GM12878 (cell line): Measurements from ENCODE around the gene NUP214. TPM values are rescaled to one million over a fixed set of nuclear protein-coding genes. Genes with fewer than 3 reads are reported as not detected.

Source experiments
- ATAC-seq: fragments of 200-7000 bp; cut with Tn5 transposase; 3 replicates; pipeline ENCODE4 v1.9.1; 2020; ENCODE audit warnings: mild to moderate bottlenecking, moderate library complexity
- BruUV-seq: library from RNA; stranded (reverse); fragments of 400-500 nt; replicated peaks from 2 replicates; lab custom pipeline; 2021; lab: Mats Ljungman, UMichigan
- CTCF ChIA-PET: fragments of 300-600 bp; sonication (Branson Sonifier 250); formaldehyde crosslinking; extraction: SDS; loops from one replicate; lab custom pipeline; 2021; ENCODE audit warnings: inconsistent platforms; lab: Yijun Ruan, JAX
- POLR2A ChIA-PET: fragments of 350-600 bp; formaldehyde crosslinking; extraction: SDS; loops from one replicate; lab custom pipeline; 2021; ENCODE audit warnings: inconsistent platforms; lab: Charles Lee
- RAD21 ChIA-PET: fragments of 300-600 bp; sonication (Branson Sonifier 250); formaldehyde crosslinking; loops from one replicate; lab custom pipeline; 2023; ENCODE audit warnings: antibody characterized with exemption; ENCODE audit not compliant: unreplicated experiment; lab: Charles Lee
- SMC1A ChIA-PET: fragments of 300-600 bp; sonication (Branson Sonifier 250); formaldehyde crosslinking; loops from one replicate; lab custom pipeline; 2023; ENCODE audit not compliant: unreplicated experiment, uncharacterized antibody; lab: Charles Lee
- DNase-seq: peaks from one replicate; pipeline ENCODE4 v3.0.0-alpha.2; 2011; ENCODE audit warnings: low read depth, low spot score
- FAIRE-seq: peaks from 3 replicates; lab custom pipeline; 2011; peaks lifted over from hg19 to GRCh38; lab: Jason Lieb, UNC
- H2AFZ ChIP-seq: 2 replicates; pipeline ENCODE4 v1.6.0; 2011; ENCODE audit warnings: low read depth, low read length, control low read depth; ENCODE audit not compliant: control insufficient read depth
- H3K27ac ChIP-seq: 2 replicates; pipeline ENCODE4 v1.5.1; 2011; ENCODE audit warnings: control low read depth; ENCODE audit not compliant: control insufficient read depth, insufficient read depth
- H3K27me3 ChIP-seq, 2 experiments: replicated peaks in 1 of 2; 2 replicates each; pipeline versions ENCODE4 v1.6.0 to v1.6.1; 2011; ENCODE audit warnings: low read length in 1 of 2; ENCODE audit not compliant: control insufficient read depth in 2 of 2, insufficient read depth in 2 of 2
- H3K36me3 ChIP-seq, 2 experiments: 2 replicates each; pipeline ENCODE4 v1.5.1; 2011; ENCODE audit warnings: low read length in 1 of 2; ENCODE audit not compliant: control insufficient read depth in 2 of 2, insufficient read depth in 2 of 2
- H3K4me1 ChIP-seq: 2 replicates; pipeline ENCODE4 v1.6.1; 2011; ENCODE audit warnings: mild to moderate bottlenecking, low read length, moderate library complexity, mixed read lengths; ENCODE audit not compliant: control insufficient read depth, insufficient read depth
- H3K4me2 ChIP-seq: 2 replicates; pipeline ENCODE4 v1.6.0; 2011; ENCODE audit warnings: control low read depth; ENCODE audit not compliant: control insufficient read depth, insufficient read depth
- H3K4me3 ChIP-seq: fragments of 200-600 bp; sonication (generic); 2 replicates; pipeline ENCODE4 v1.5.1; 2016
- H3K79me2 ChIP-seq: 2 replicates; pipeline ENCODE4 v1.6.0; 2011; ENCODE audit warnings: low read length; ENCODE audit not compliant: control insufficient read depth, insufficient read depth
- H3K9ac ChIP-seq: 2 replicates; pipeline ENCODE4 v1.8.0; 2011; ENCODE audit warnings: low read length, control low read depth, mixed read lengths; ENCODE audit not compliant: control insufficient read depth, insufficient read depth
- H3K9me3 ChIP-seq: replicated peaks from 3 replicates; pipeline ENCODE4 v1.5.1; 2011; ENCODE audit warnings: mild to moderate bottlenecking, low read length; ENCODE audit not compliant: control insufficient read depth, insufficient read depth
- H4K20me1 ChIP-seq: 2 replicates; pipeline ENCODE4 v1.6.0; 2011; ENCODE audit not compliant: control insufficient read depth, insufficient read depth
- EED ChIP-seq: sonication (generic); IDR thresholded peaks from 2 replicates; pipeline ENCODE4 v1.6.1; 2016; ENCODE audit warnings: antibody characterized with exemption, low read depth
- FOXM1 ChIP-seq: IDR thresholded peaks from 2 replicates; pipeline ENCODE4 v1.6.1; 2012; ENCODE audit warnings: low read depth, mild to moderate bottlenecking, inconsistent platforms, low read length, moderate library complexity
- LARP7 ChIP-seq: fragments of 450-650 bp; IDR thresholded peaks from 2 replicates; pipeline ENCODE4 v1.6.1; 2017; ENCODE audit warnings: mild to moderate bottlenecking
- MEF2B ChIP-seq: fragments of 450-650 bp; IDR thresholded peaks from 2 replicates; pipeline ENCODE4 v1.6.1; 2018; ENCODE audit warnings: mild to moderate bottlenecking, moderate library complexity; ENCODE audit not compliant: partially characterized antibody, poor library complexity, severe bottlenecking
- MTA3 ChIP-seq: IDR thresholded peaks from 2 replicates; pipeline ENCODE4 v1.6.1; 2012; ENCODE audit warnings: low read length, inconsistent platforms, borderline replicate concordance
- NR2C1 ChIP-seq: fragments of 450-650 bp; IDR thresholded peaks from 2 replicates; pipeline ENCODE4 v1.6.1; 2017; ENCODE audit warnings: antibody characterized with exemption, mild to moderate bottlenecking, moderate library complexity
- NRF1 ChIP-seq: conservative IDR thresholded peaks from 2 replicates; pipeline ENCODE4 v1.6.1; 2011; ENCODE audit warnings: mild to moderate bottlenecking, low read depth, low read length, improper control_type of control experiment
- RAD21 ChIP-seq: IDR thresholded peaks from 2 replicates; pipeline ENCODE4 v1.6.1; 2011; ENCODE audit warnings: mild to moderate bottlenecking, low read depth, low read length, moderate library complexity; ENCODE audit not compliant: insufficient read depth
- RCOR1 ChIP-seq: conservative IDR thresholded peaks from 2 replicates; pipeline ENCODE4 v1.6.1; 2012; ENCODE audit warnings: low read depth, low read length, improper control_type of control experiment
- ZZZ3 ChIP-seq: IDR thresholded peaks from 2 replicates; pipeline ENCODE4 v1.6.1; 2011; ENCODE audit warnings: low read depth; ENCODE audit not compliant: control insufficient read depth, insufficient read length
- WGBS: methylation state at CpG from one replicate; pipeline ENCODE4 v1.1.6; 2016; ENCODE audit warnings: low lambda C conversion rate; ENCODE audit not compliant: insufficient replicate concordance, insufficient coverage; ENCODE audit errors: missing lambda C conversion rate; 5-methylcytosine and 5-hydroxymethylcytosine counted together
- in situ Hi-C: fragments of 300-500 bp; cut with MboI; formaldehyde crosslinking; loops from 9 replicates; pipeline ENCODE4 v1.14.3; 2018; ENCODE audit warnings: mixed read lengths
- intact Hi-C: fragments of 100-400 bp; cut with micrococcal nuclease; formaldehyde crosslinking; loops from one replicate; pipeline ENCODE4 v1.14.2; 2022; ENCODE audit not compliant: unreplicated experiment
- polyA plus RNA-seq, 11 experiments: library from polyadenylated mRNA; depleted of rRNA in 4 of 11; unstranded in 6 of 11; stranded (reverse) in 5 of 11; fragments of >200 nt; fragmentation: Nextera tagmentation in 4 of 11; fragmentation: Illumina TruSeq in 1 of 11; extraction: Ambion mirVana in 4 of 11; extraction: Trizol in 1 of 11; gene quantifications; 1 replicate in 1 of 11; 2 replicates in 10 of 11; pipeline versions ENCODE4 v1.2.1 to v1.2.3, GENCODE V29; 2011 to 2016; ENCODE audit warnings: inconsistent platforms in 2 of 11, missing spikeins in 2 of 11, low read depth in 1 of 11
- total RNA-seq, 4 experiments: library from RNA; depleted of rRNA in 3 of 4; stranded (reverse); fragments of >200 nt in 3 of 4; fragmentation: Illumina TruSeq in 1 of 4; extraction: Trizol in 1 of 4; gene quantifications; 2 replicates each; pipeline versions ENCODE4 v1.2.1 to v1.2.3, GENCODE V29; 2013 to 2021
- TF ChIP-seq, protein P1 (sequence below): fragments of 450-650 bp; IDR thresholded peaks from 2 replicates; pipeline ENCODE4 v1.6.1; 2018; ENCODE audit warnings: mild to moderate bottlenecking, low read depth, moderate library complexity; ENCODE audit not compliant: partially characterized antibody

Gene NUP214
- total and polyA plus RNA-seq, 10 of the 15 experiments (the other 5 are each of a cell fraction or from before 2014, with no cell fraction given): 11.7 to 53.8 (median 17.6) TPM

GRCh38 chr9:131239161-131239975 lies 114.0 kb downstream of the NUP214 start:
- no peaks in the 10 kb centered on the region for H4K20me1 ChIP-seq
- TF ChIP-seq FOXM1 (no peak), LARP7 (no peak), NRF1 (no peak), ZZZ3 (no peak), MTA3 (no peak), NR2C1 (no peak), MEF2B (no peak), RCOR1 (no peak), RAD21 (no peak), EED (no peak)
- TF ChIP-seq, protein P1, sequence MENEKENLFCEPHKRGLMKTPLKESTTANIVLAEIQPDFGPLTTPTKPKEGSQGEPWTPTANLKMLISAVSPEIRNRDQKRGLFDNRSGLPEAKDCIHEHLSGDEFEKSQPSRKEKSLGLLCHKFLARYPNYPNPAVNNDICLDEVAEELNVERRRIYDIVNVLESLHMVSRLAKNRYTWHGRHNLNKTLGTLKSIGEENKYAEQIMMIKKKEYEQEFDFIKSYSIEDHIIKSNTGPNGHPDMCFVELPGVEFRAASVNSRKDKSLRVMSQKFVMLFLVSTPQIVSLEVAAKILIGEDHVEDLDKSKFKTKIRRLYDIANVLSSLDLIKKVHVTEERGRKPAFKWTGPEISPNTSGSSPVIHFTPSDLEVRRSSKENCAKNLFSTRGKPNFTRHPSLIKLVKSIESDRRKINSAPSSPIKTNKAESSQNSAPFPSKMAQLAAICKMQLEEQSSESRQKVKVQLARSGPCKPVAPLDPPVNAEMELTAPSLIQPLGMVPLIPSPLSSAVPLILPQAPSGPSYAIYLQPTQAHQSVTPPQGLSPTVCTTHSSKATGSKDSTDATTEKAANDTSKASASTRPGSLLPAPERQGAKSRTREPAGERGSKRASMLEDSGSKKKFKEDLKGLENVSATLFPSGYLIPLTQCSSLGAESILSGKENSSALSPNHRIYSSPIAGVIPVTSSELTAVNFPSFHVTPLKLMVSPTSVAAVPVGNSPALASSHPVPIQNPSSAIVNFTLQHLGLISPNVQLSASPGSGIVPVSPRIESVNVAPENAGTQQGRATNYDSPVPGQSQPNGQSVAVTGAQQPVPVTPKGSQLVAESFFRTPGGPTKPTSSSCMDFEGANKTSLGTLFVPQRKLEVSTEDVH: no peak
- no peaks in the 10 kb centered on the region for H3K27me3 ChIP-seq
- intact Hi-C loops: loop anchor here (2.0 to 5.0 kb wide), 2 partner anchors 13 to 98 kb away; no protein-coding TSS in a partner anchor
- no peak overlapping the region for H3K4me3 ChIP-seq
- FAIRE-seq: no peak
- ATAC-seq: no peak
- H3K36me3 ChIP-seq: peaks cover 0 to 5% of the 10 kb centered on the region in 2 experiments; a peak in 2 of 4 replicates
- no peak overlapping the region for H3K9ac ChIP-seq
- WGBS: 91% methylated on average over 23 of the region's 23 CpGs
- SMC1A ChIA-PET: interaction anchor here (2.0 to 2.5 kb wide), 2 partner anchors 13 to 34 kb away, joined by 9 to 17 read pairs; no protein-coding TSS in a partner anchor
- no peak for DNase-seq
- CTCF ChIA-PET: interaction anchor here (0.5 to 2.3 kb wide), 4 partner anchors 9 to 96 kb away, joined by 4 to 10 read pairs (median 7); no protein-coding TSS in a partner anchor
- no peak overlapping the region for H3K27ac ChIP-seq
- H3K4me2 ChIP-seq: peak overlapping the region; percentile 82; the same call in 1 of the 2 replicates
- RAD21 ChIA-PET: interaction anchor here (1.1 to 1.9 kb wide), 2 partner anchors 10 to 17 kb away, joined by 3 to 10 read pairs; no protein-coding TSS in a partner anchor
- POLR2A ChIA-PET: interaction anchor here (0.8 to 2.4 kb wide), 2 partner anchors 9 to 13 kb away, joined by 5 to 12 read pairs; no protein-coding TSS in a partner anchor
- no peak overlapping the region for H2AFZ ChIP-seq
- no peaks in the 10 kb centered on the region for H3K79me2 ChIP-seq
- in situ Hi-C loops: no loop called here
- no TSS peak for BruUV-seq
- H3K4me1 ChIP-seq: peaks cover 17% of the 10 kb centered on the region
- no peaks in the 10 kb centered on the region for H3K9me3 ChIP-seq
